ENCODE measurements around the gene CDKL5. TPM values are rescaled to one million over a fixed set of nuclear protein-coding genes. Genes with fewer than 3 reads are reported as not detected.

Gene CDKL5
- total and polyA plus RNA-seq, 5 experiments from 2014 or later = 0.74 to 5.6 (median 1.3) TPM

DNA sequence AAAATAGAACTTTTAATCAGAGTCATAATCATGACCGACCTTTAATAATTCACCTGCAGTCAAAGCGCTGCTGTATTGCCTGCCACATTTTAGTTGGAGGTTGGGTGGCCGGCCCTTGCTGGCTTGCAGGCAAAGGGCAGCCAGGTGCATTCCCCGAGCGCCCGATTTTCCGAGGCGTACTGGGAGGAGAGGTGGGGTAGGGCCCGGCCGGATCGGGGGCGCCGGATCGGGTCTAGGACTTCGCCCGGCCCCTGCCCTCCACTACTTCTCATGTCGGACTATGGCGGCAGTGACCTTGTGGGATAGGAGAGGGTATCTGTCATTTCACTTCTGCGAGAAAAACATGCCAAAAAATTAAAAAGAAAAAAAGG is 249.0 kb downstream of the CDKL5 start:
- Mint-ChIP-seq H3K4me3 (peak overlapping the region; percentile 71 to 89 (median 82)), H3K9me3 (peaks cover 0 to 3% (median 0%) of the 10 kb centered on the region in 9 donors), H3K27ac (peak overlapping the region; percentile 72 to 96 (median 82)), H3K4me1 (peaks cover 0 to 16% (median 5%) of the 10 kb centered on the region in 4 donors), H3K27me3 (peaks cover 0 to 2% (median 0%) of the 10 kb centered on the region in 5 donors), H3K36me3 (no peaks in the 10 kb centered on the region)
- POLR2A ChIA-PET = no interaction called here
- DNase-seq (peak in 4 of 10 donors; percentile 0 to 14 (median 7)), ATAC-seq (peak; percentile 33 to 41)

DNA sequence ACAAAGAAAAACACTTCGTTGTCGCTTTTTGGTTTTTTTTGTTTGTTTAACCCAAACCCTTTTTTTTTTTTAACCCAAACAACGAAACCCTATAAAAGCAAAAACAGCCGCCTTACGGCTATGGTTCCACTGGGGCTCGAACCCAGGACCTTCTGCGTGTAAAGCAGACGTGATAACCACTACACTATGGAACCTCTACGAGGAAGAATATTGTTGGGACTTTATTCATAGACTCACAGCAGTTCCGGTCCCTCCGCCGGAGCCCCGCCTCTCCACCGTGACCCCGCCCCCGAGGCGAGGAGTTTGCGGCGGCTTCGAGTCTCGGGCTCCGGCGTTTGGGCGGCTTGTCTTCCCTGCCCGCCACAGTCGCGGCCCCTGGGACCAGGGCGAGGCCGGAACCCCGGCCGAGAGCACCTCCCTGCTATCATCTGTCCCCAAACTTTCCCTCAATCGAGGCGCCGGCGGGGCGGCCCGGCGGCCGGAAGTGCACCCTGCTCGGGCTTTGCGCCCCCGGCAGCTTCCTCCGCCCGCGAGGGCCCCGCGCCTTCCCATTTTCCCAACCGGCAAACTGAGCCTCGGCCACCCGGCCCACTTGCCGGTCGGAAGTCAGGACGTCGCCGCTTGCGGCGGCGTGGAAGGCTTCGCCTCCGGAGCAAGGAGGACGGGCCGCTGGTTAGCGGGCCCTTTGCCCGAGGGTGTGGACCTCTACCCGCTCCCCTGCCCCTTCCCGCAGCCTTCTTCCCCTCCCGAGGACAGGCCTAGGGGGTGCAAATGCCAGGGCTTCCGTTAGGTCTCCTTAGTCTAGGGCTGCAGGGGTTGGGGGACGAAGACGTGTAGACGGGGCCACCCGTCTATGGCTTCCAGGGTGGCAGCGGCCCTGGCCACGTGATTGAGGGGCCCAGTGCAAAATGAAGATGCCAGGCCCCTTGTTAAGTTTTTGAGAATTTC is 249.7 kb downstream of the CDKL5 start:
- POLR2A ChIA-PET = interaction anchor here (0.7 kb wide), 1 partner anchor 250 kb away, joined by 3 read pairs; the partner anchor contains the start of gene CDKL5
- peaks cover 0 to 2% (median 0%) of the 10 kb centered on the region in 5 donors for H3K27me3 Mint-ChIP-seq
- H3K36me3 Mint-ChIP-seq = no peaks in the 10 kb centered on the region
- peaks cover 0 to 16% (median 5%) of the 10 kb centered on the region in 4 donors for H3K4me1 Mint-ChIP-seq
- DNase-seq (peak; percentile 67 to 90 (median 82)), ATAC-seq (peak; percentile 85 to 86)
- H3K9me3 Mint-ChIP-seq = peaks cover 0 to 3% (median 0%) of the 10 kb centered on the region in 9 donors
- H3K4me3 Mint-ChIP-seq = peak overlapping the region; percentile 71 to 89 (median 82)
- peak overlapping the region; percentile 76 to 96 (median 88) for H3K27ac Mint-ChIP-seq

DNA sequence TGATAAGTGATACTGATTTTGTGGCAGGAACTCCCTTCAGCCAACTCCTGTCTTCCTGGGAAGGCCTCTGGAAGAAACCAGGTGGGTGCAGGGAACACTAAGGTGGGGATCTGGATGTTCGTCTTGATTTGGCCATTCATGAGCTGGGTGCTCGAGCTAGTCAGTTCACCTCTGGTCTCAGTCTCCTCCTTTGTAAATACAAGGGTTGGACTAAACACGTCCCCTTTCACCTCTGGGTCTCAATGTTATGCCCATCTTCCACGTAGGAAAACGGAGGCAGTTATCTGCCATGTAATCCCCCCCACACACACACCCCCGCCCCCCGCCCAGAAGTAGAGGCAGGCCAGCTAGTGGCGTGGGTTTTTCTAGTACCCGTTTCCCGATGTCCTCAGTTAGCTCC is 250.6 kb downstream of the CDKL5 start:
- Mint-ChIP-seq H3K4me1 (peaks cover 0 to 16% (median 5%) of the 10 kb centered on the region in 4 donors), H3K27ac (peak overlapping the region in 7 of 10 donors; percentile 17 to 96 (median 71)), H3K27me3 (peaks cover 0 to 2% (median 0%) of the 10 kb centered on the region in 5 donors), H3K4me3 (peak overlapping the region in 8 of 10 donors; percentile 18 to 88 (median 46)), H3K9me3 (peaks cover 0 to 3% (median 0%) of the 10 kb centered on the region in 9 donors), H3K36me3 (no peaks in the 10 kb centered on the region)
- ATAC-seq (no peak), DNase-seq (no peak)
- POLR2A ChIA-PET = interaction anchor here (0.5 kb wide), 1 partner anchor 308 kb away, joined by 3 read pairs; the partner anchor contains the start of gene PHKA2

GRCh38 chrX:18676470-18676869 is 251.1 kb downstream of the CDKL5 start:
- peaks cover 0 to 16% (median 5%) of the 10 kb centered on the region in 4 donors for H3K4me1 Mint-ChIP-seq
- H3K4me3 Mint-ChIP-seq = peak overlapping the region in 4 of 10 donors; percentile 19 to 88 (median 58)
- ATAC-seq (no peak), DNase-seq (no peak)
- peaks cover 0 to 3% (median 0%) of the 10 kb centered on the region in 9 donors for H3K9me3 Mint-ChIP-seq
- peaks cover 0 to 2% (median 0%) of the 10 kb centered on the region in 3 donors for H3K36me3 Mint-ChIP-seq
- POLR2A ChIA-PET = interaction anchor here (0.5 kb wide), 1 partner anchor 307 kb away, joined by 3 read pairs; the partner anchor contains the start of gene PHKA2
- peaks cover 0 to 2% (median 0%) of the 10 kb centered on the region in 5 donors for H3K27me3 Mint-ChIP-seq
- peak overlapping the region in 4 of 10 donors; percentile 25 to 90 (median 50) for H3K27ac Mint-ChIP-seq

DNA sequence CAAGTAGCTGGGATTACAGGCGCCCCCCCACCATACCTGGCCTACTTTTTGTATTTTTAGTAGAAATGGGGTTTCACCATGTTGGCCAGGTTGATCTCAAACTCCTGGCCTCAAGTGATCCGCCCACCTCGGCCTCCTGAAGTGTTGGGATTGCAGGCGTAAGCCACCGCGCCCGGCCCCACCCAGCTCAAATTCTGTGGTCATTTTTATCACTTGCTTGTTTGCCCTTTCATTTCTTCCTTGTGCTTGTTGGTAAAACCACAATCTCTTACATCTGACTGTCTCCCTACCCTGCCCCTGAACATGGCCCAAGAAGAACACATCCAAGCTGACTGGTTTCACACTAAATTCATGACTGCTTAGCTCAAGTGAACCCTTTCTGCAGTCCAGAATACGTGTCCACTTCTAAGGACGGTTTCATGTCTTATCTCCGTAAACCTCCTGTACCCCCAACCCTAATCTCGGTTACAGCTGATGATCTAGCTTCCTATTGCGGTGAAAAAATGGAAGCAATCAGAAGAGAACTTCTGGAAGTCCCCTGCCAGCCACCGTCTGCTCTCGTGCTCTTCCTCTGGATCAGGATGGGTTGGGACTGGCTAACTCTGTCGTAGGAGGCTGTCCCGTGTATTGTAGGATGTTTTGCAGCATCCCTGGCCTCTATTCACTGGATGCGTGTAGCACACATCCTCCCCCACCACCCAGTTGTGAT is 251.9 kb downstream of the CDKL5 start:
- DNase-seq (no peak), ATAC-seq (no peak)
- Mint-ChIP-seq H3K4me3 (peak overlapping the region in 4 of 10 donors; percentile 1 to 60 (median 30)), H3K27ac (peak overlapping the region in 3 of 10 donors; percentile 27 to 66 (median 60)), H3K27me3 (peaks cover 0 to 2% (median 0%) of the 10 kb centered on the region in 5 donors), H3K9me3 (peaks cover 0 to 3% (median 0%) of the 10 kb centered on the region in 9 donors), H3K4me1 (peaks cover 0 to 16% (median 5%) of the 10 kb centered on the region in 4 donors), H3K36me3 (peaks cover 0 to 4% (median 0%) of the 10 kb centered on the region in 3 donors)
- POLR2A ChIA-PET = interaction anchor here (0.6 kb wide), 2 partner anchors 36 to 150 kb away, joined by 3 to 4 read pairs; no protein-coding TSS in a partner anchor

- no peaks in the 10 kb centered on the region for H3K27me3 Mint-ChIP-seq
- peaks cover 0 to 6% (median 4%) of the 10 kb centered on the region in 4 donors for H3K4me1 Mint-ChIP-seq
- POLR2A ChIA-PET = no interaction called here
- DNase-seq (no peak), ATAC-seq (no peak)
- no peak overlapping the region for H3K27ac Mint-ChIP-seq
- H3K36me3 Mint-ChIP-seq = peaks cover 0 to 4% (median 0%) of the 10 kb centered on the region in 3 donors
- H3K4me3 Mint-ChIP-seq = no peak overlapping the region
- peaks cover 0 to 4% (median 0%) of the 10 kb centered on the region in 9 donors for H3K9me3 Mint-ChIP-seq
Observed at GRCh38 chrX:18681996-18682395, 256.6 kb downstream of the CDKL5 start.

GRCh38 chrX:18682979-18683387 is 257.6 kb downstream of the CDKL5 start:
- no peak for DNase-seq
- no peak for ATAC-seq
- peaks cover 0 to 4% (median 0%) of the 10 kb centered on the region in 3 donors for H3K36me3 Mint-ChIP-seq
- no peak overlapping the region for H3K4me3 Mint-ChIP-seq
- H3K27me3 Mint-ChIP-seq = no peaks in the 10 kb centered on the region
- H3K9me3 Mint-ChIP-seq = peaks cover 0 to 4% (median 0%) of the 10 kb centered on the region in 9 donors
- H3K4me1 Mint-ChIP-seq = peaks cover 0 to 2% (median under 1%) of the 10 kb centered on the region in 4 donors
- H3K27ac Mint-ChIP-seq = no peak overlapping the region
- POLR2A ChIA-PET = no interaction called here

DNA sequence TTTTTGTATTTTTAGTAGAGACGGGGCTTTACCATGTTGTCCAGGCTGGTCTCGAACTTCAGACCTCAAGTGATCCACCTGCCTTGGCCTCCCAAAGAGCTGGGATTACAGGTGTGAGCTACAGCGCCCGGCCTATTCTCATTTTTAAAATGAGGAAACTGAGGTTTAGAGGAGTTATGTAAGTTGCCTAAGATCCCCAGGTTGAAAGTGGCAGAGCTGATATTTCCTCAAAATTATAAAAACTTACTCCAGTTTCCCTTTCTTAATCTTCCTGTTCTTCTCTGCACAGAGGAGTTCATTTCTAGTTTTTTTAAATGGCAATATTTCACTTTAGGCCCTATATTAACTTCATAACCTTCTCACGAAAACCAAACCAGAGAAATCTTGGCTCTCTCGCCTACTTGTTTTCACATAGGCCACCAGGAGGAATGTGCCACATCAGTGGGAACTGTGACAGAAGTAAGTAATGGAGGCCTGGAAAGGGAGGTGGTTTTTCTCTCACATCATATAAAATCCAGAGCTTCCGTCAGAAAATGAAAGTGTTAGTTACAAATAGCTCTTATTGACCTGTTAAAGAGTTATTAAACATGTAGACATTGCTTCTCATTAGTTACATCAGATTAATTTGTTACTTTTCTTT is 262.6 kb downstream of the CDKL5 start:
- Mint-ChIP-seq H3K27ac (no peak overlapping the region), H3K4me1 (no peaks in the 10 kb centered on the region), H3K27me3 (no peaks in the 10 kb centered on the region), H3K36me3 (no peaks in the 10 kb centered on the region), H3K4me3 (no peak overlapping the region), H3K9me3 (no peaks in the 10 kb centered on the region)
- DNase-seq = no peak
- ATAC-seq = no peak
- POLR2A ChIA-PET = no interaction called here

DNA sequence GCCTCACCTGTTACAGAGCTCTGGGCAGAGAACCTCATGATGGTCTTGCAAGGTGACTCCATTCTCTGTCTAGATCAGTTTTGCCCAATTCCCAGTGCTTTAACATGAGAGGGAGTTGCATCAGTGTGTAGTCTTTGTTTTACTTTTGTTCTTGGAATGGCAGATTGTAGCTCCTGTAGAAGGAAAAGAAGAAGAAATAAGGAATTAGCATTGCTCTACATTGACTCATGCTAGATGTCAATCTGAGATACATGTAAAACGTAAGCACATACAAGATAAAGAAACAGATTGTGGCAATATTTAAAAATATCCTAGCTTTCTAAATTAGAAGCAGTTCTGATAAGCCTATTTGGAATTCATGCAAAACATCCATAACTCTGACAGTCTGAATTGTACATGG is 266.0 kb downstream of the CDKL5 start:
- Mint-ChIP-seq H3K36me3 (no peaks in the 10 kb centered on the region), H3K27me3 (peaks cover 0 to 2% (median 0%) of the 10 kb centered on the region in 5 donors), H3K4me1 (no peaks in the 10 kb centered on the region), H3K9me3 (peaks cover 0 to 7% (median 0%) of the 10 kb centered on the region in 9 donors), H3K27ac (no peak overlapping the region), H3K4me3 (no peak overlapping the region)
- no peak for ATAC-seq
- DNase-seq = no peak
- POLR2A ChIA-PET = no interaction called here

GRCh38 chrX:18692541-18692940 is 267.1 kb downstream of the CDKL5 start:
- H3K4me1 Mint-ChIP-seq = no peaks in the 10 kb centered on the region
- DNase-seq (no peak), ATAC-seq (no peak)

DNA sequence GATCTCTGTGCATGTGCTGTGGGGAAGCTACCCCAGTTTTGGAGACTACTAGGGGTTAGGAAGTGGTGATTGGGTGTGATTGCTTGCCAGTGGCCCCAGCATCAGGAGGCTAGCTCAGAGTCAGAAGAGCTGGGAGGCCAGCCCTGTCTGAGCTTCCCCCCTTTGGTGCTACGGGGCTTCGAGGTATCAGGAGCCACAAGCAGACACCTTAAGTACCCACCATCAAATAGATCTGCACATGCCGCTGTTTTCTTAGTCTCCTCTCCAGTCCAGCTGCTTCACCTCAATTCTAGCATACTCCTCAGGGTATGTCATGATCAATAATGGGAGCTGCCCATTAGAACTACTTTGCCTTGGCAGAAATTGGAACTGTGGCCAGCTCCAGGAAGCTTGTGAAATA is 271.2 kb downstream of the CDKL5 start:
- Mint-ChIP-seq H3K27me3 (peaks cover 0 to 2% (median 0%) of the 10 kb centered on the region in 5 donors), H3K36me3 (no peaks in the 10 kb centered on the region), H3K27ac (no peak overlapping the region), H3K4me1 (no peaks in the 10 kb centered on the region), H3K9me3 (peaks cover 0 to 7% (median 0%) of the 10 kb centered on the region in 9 donors), H3K4me3 (no peak overlapping the region)
- DNase-seq = no peak
- POLR2A ChIA-PET = no interaction called here
- ATAC-seq = no peak

More at GRCh38 chrX:18692541-18692940, 267.1 kb downstream of the CDKL5 start:
- Mint-ChIP-seq H3K27ac (no peak overlapping the region), H3K27me3 (peaks cover 0 to 2% (median 0%) of the 10 kb centered on the region in 5 donors), H3K9me3 (peaks cover 0 to 7% (median 0%) of the 10 kb centered on the region in 9 donors), H3K4me3 (no peak overlapping the region), H3K36me3 (no peaks in the 10 kb centered on the region)
- POLR2A ChIA-PET = no interaction called here
